ENCODE data around the gene TBC1D22A.

The TBC1D22A gene

DNA sequence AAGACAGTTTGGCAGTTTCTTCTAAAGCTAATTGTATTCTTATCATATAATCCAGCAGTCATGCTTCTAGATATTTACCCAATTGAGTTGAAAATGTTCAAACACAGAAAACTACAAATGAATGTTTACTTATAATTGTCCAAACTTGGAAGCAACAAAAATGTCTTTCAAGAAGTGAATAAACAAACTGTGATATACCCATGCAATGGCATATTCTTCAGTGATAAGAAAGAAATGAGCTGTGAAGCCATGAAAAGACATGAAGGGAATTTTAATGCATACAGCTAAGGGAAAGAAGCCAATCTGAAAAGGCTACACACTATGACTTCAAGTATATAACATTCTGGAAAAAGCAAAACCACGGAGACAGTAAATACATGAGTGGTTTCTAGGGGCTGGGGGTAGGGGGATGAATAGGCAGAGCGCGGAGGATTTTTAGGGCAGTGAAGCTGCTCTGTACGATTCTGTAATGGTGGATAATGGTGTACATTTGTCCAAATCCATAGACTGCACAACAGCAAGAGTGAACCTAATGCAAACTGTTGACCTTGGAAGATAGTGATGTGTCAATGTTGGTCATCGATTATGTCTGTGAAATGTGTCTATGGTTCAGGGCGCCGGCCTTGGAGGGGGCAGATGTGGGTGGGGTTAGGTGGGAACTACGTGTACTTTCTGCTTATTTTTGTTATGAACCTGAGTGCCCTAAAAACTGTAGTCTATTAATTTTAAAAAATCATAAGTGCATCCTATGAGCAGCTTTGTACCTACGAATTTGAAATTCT lies 424.9 kb downstream of the TBC1D22A start:
- DNase-seq (ENCODE audit: low spot score) = peak; percentile 45

DNA sequence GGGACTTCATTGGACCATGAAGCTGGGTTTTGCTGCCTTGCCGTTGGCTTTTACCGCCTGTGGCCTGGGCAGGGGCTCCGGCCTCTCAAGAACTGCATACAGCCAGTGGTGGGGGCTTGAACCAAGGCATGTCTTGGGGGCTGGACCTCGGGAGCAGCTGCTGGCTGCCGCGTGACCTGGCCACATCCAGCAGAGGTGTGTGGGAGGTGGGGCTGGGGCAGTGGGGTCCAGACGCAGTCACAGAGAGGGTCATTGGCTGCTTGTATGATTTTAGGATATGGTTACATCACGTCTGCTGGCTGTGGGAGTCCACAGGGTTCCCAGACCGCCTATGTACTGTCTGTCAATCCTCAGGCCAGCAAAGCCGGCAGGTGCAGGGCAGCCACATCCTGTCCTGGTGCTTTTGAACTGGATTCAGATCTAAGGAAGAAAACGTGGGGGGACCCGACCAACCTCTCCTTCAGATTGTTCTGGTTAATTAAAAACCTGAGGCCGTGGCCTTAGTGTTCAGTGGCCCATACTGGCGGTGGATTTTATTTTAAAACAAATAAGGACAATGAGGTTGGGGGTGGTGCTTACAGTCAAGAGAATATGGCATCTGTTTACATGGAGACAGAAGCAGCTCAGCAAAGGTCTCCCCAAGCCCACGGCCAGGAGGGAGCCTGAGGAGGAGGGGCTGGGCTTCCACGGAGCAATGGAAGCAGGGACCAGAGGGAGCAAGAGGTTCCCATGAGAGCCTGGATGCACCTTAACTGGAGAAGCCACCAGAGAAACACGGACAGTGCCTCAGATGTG lies 426.0 kb downstream of the TBC1D22A start:
- Histone ChIP-seq H3K4me3 (no peak overlapping the region), H3K27ac (no peak overlapping the region)
- peak; percentile 66 for DNase-seq (ENCODE audit: low spot score)
- TF ChIP-seq, protein P1, sequence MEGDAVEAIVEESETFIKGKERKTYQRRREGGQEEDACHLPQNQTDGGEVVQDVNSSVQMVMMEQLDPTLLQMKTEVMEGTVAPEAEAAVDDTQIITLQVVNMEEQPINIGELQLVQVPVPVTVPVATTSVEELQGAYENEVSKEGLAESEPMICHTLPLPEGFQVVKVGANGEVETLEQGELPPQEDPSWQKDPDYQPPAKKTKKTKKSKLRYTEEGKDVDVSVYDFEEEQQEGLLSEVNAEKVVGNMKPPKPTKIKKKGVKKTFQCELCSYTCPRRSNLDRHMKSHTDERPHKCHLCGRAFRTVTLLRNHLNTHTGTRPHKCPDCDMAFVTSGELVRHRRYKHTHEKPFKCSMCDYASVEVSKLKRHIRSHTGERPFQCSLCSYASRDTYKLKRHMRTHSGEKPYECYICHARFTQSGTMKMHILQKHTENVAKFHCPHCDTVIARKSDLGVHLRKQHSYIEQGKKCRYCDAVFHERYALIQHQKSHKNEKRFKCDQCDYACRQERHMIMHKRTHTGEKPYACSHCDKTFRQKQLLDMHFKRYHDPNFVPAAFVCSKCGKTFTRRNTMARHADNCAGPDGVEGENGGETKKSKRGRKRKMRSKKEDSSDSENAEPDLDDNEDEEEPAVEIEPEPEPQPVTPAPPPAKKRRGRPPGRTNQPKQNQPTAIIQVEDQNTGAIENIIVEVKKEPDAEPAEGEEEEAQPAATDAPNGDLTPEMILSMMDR (IDR thresholded peaks at IDR 0.05) = no peak

More for the DNA sequence above, 424.9 kb downstream of the TBC1D22A start:
- no peak overlapping the region for H3K4me3 ChIP-seq
- TF ChIP-seq, protein P1 (IDR thresholded peaks at IDR 0.05) = no peak
- no peak overlapping the region for H3K27ac ChIP-seq

DNA sequence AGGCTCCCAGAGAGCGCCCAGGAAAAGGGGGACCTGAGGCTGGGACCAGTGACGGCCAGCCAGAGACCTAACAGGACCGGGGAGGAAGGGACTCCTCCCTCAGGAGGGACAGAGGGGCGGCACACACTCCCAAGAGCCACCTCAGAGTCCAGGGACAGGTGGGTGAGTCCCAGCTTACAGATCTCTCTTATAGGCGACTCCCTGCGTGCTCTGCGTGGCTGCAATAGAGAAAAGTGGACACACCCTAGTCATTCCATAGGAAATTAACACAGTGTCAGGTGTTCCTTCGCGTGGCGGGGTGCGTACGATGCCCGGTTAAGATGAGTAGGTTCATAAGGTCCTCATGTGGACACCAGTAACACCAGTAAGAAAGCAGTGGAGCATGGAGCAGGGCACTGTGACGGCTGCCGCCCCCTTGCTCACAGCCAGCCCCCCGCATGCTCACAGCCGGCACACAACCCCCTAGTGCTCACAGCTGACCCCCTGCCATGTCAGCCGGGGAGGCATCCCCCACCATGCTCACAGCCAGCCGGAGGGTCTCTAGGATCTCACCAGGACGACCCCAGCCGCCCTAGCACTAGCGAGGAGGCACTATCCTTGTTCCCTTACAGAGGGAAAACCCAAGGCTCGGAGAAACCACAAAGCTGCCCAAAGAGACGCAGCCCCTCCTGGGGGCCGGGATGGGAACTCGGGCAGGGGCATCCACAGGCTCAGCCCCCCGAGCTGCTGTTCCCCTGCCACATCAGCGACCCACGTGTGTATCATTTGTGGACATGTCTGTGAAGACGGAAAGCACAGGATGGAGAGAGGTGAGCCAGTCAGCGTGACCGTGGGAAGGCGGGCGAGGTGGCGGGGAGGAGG lies 426.8 kb downstream of the TBC1D22A start:
- Histone ChIP-seq H3K27ac (no peak overlapping the region), H3K4me3 (no peak overlapping the region)
- TF ChIP-seq, protein P1 (IDR thresholded peaks at IDR 0.05) = no peak
- DNase-seq (ENCODE audit: low spot score) = peak; percentile 55

DNA sequence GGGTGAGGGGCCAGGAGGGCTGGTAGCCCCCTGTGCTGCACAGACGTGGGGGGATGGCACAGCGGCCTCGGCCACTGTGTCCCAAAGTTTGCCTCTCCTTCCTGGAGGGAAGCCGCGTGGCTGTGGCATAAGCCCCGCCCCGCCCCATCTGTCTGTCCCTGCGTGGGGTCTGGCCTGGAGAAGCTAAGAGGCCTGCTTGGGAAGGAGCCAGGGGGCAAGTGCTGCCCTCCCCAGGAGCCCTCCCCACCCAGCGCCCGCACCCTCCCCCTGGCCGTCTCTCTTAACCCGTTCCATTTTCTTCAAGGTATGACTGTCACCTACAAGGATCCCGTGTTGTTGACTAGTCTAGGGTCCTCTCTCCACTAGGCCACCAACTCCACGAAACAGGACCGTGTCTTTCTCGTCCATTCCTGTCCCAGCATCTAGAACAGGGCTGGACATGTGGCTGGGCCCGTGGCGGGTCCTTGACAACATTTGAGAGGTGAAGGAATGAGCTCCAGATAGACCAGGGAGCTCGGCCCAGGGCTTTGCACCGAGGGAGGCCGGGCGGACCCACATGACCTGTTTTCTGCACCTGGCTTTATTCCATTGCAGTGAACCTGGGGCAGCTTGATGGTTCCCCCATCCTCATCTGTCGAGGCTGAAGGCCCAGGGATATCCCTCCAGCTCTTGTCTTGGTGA lies 428.0 kb downstream of the TBC1D22A start:
- TF ChIP-seq, protein P1 (IDR thresholded peaks at IDR 0.05) = no peak
- Histone ChIP-seq H3K4me3 (no peak overlapping the region), H3K27ac (no peak overlapping the region)
- peak; percentile 60 for DNase-seq (ENCODE audit: low spot score)

DNA sequence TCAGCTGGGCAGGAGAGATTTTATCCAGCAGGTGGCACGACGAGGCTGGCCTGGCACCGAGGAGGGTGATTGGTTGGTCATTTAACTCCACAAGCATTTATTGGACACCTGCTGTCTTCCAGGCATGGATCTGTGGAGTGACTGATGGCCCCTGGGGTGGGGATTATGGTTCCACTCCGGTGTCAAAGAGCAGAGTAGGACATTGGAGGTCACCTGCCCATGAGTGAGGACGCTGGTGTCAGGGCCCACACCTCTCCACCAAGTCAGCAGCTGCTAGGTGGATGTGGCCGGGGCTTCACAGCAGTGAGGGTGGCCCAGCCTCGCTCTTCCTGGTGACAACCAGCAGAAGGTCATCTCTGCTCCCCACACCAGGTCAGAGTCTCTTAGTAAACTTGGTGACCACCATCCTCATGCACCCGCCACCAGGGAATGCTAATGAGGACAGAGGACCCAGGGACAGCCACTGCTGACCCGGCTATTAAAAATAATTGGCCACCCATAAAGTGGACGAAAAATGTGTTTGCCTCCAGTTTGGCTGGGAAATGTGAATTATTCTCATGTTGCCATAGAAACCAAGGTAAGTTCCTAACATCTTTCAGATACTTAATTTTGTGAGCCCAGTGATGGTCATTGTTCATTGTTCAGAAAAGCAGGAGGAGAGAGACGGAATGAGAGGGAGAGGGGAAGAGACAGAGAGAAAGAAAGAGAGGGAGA lies 428.7 kb downstream of the TBC1D22A start:
- Histone ChIP-seq H3K4me3 (no peak overlapping the region), H3K27ac (no peak overlapping the region)
- TF ChIP-seq, protein P1 (IDR thresholded peaks at IDR 0.05) = no peak
- peak; percentile 53 for DNase-seq (ENCODE audit: low spot score)
